GM23338 (cell line): ENCODE results near the gene APBA2. TPM values are rescaled to one million over a fixed set of nuclear protein-coding genes. Genes with fewer than 3 reads are reported as not detected.

Experiments used
- ATAC-seq: fragments of 200-7000 bp; cut with Tn5 transposase; 3 replicates; pipeline ENCODE4 v1.9.1; 2020
- DNase-seq: peaks from one replicate; pipeline ENCODE4 v3.0.0-alpha.2; 2015; ENCODE audit warnings: low spot score
- H2AFZ ChIP-seq: fragments of 200-600 bp; sonication (generic); 2 replicates; pipeline ENCODE4 v1.8.0; 2016; ENCODE audit warnings: antibody characterized with exemption, mild to moderate bottlenecking, moderate library complexity
- H3F3A ChIP-seq: fragments of 200-600 bp; sonication (generic); replicated peaks from 2 replicates; pipeline ENCODE4 v1.8.0; 2017; ENCODE audit warnings: antibody characterized with exemption, mixed run types, low read depth
- H3K27ac ChIP-seq: fragments of 200-600 bp; sonication (generic); 2 replicates; pipeline ENCODE4 v1.6.1; 2016; ENCODE audit warnings: low read depth
- H3K27me3 ChIP-seq: fragments of 200-600 bp; sonication (generic); 2 replicates; pipeline ENCODE4 v1.8.0; 2016; ENCODE audit warnings: mild to moderate bottlenecking, mixed run types, moderate library complexity; ENCODE audit not compliant: insufficient read depth
- H3K36me3 ChIP-seq: fragments of 200-600 bp; sonication (generic); 2 replicates; pipeline ENCODE4 v1.8.0; 2016; ENCODE audit warnings: mild to moderate bottlenecking; ENCODE audit not compliant: insufficient read depth
- H3K4me1 ChIP-seq: fragments of 200-600 bp; sonication (generic); 2 replicates; pipeline ENCODE4 v1.8.0; 2016; ENCODE audit warnings: mild to moderate bottlenecking, moderate library complexity; ENCODE audit not compliant: insufficient read depth
- H3K4me2 ChIP-seq: fragments of 200-600 bp; sonication (generic); 2 replicates; pipeline ENCODE4 v1.7.1; 2017; ENCODE audit warnings: mixed run types
- H3K4me3 ChIP-seq: fragments of 200-600 bp; sonication (generic); 2 replicates; pipeline ENCODE4 v1.6.1; 2016; ENCODE audit warnings: mixed run types
- H3K79me2 ChIP-seq: fragments of 200-600 bp; sonication (generic); replicated peaks from 2 replicates; pipeline ENCODE4 v1.8.0; 2017; ENCODE audit warnings: mild to moderate bottlenecking; ENCODE audit not compliant: insufficient read depth
- H3K9me2 ChIP-seq: fragments of 200-600 bp; sonication (generic); 2 replicates; pipeline ENCODE4 v1.8.0; 2017; ENCODE audit not compliant: insufficient read depth
- H4K20me1 ChIP-seq: fragments of 200-600 bp; sonication (generic); replicated peaks from 2 replicates; pipeline ENCODE4 v1.8.0; 2017; ENCODE audit warnings: mild to moderate bottlenecking; ENCODE audit not compliant: insufficient read depth
- H3K27ac Mint-ChIP-seq: 2 replicates; pipeline ENCODE4 v1.8.0; 2020; ENCODE audit warnings: inconsistent platforms, mild to moderate bottlenecking, moderate library complexity, mixed read lengths
- H3K27me3 Mint-ChIP-seq: 3 replicates; pipeline ENCODE4 v1.8.0; 2022; ENCODE audit warnings: low read depth, mild to moderate bottlenecking, moderate library complexity, mixed read lengths, inconsistent platforms; ENCODE audit not compliant: insufficient read depth, poor library complexity
- H3K36me3 Mint-ChIP-seq: 3 replicates; pipeline ENCODE4 v1.8.0; 2021; ENCODE audit warnings: low read depth, mild to moderate bottlenecking, inconsistent platforms, moderate library complexity, mixed read lengths
- H3K4me1 Mint-ChIP-seq: 3 replicates; pipeline ENCODE4 v1.8.0; 2020; ENCODE audit warnings: mild to moderate bottlenecking, inconsistent platforms, mixed read lengths
- H3K4me3 Mint-ChIP-seq: 3 replicates; pipeline ENCODE4 v1.8.0; 2021; ENCODE audit warnings: moderate library complexity, mild to moderate bottlenecking, inconsistent platforms, mixed read lengths
- H3K9me3 Mint-ChIP-seq: 3 replicates; pipeline ENCODE4 v1.8.0; 2020; ENCODE audit warnings: moderate library complexity, mild to moderate bottlenecking, inconsistent platforms, mixed read lengths
- CTCF ChIP-seq, 2 experiments: fragments of 200-600 bp in 1 of 2; sonication (generic) in 1 of 2; conservative IDR thresholded peaks; 2 replicates each; pipeline versions ENCODE4 v1.5.1 to v1.6.1; 2016 to 2017; ENCODE audit warnings: antibody characterized with exemption in 2 of 2, low read depth in 2 of 2, mild to moderate bottlenecking in 2 of 2, moderate library complexity in 1 of 2
- ETS1 ChIP-seq: IDR thresholded peaks from 2 replicates; pipeline ENCODE4 v1.6.1; 2016; ENCODE audit warnings: antibody characterized with exemption
- EZH2 ChIP-seq: fragments of 200-600 bp; sonication (generic); IDR thresholded peaks from one replicate; pipeline ENCODE4 v1.8.0; 2017; ENCODE audit warnings: antibody characterized with exemption, mild to moderate bottlenecking, low read depth; ENCODE audit not compliant: unreplicated experiment
- REST ChIP-seq: IDR thresholded peaks from one replicate; pipeline ENCODE4 v1.6.1; 2018; ENCODE audit warnings: antibody characterized with exemption; ENCODE audit not compliant: unreplicated experiment
- STAT1 ChIP-seq: IDR thresholded peaks from one replicate; pipeline ENCODE4 v1.6.1; 2016; ENCODE audit warnings: antibody characterized with exemption; ENCODE audit not compliant: unreplicated experiment
- ZNF114 ChIP-seq: fragments of 250-450 bp; sonication (Bioruptor Pico); IDR thresholded peaks from 2 replicates; pipeline ENCODE4 v1.5.0; 2020; ENCODE audit warnings: mild to moderate bottlenecking, moderate library complexity
- ZNF331 ChIP-seq: fragments of 250-450 bp; sonication (Bioruptor Pico); IDR thresholded peaks from 2 replicates; pipeline ENCODE4 v1.5.0; 2020; ENCODE audit warnings: low read depth, mild to moderate bottlenecking, moderate library complexity
- ZNF462 ChIP-seq: fragments of 250-450 bp; sonication (Bioruptor Pico); IDR thresholded peaks from 2 replicates; pipeline ENCODE4 v1.5.0; 2020; ENCODE audit warnings: mild to moderate bottlenecking, moderate library complexity
- polyA plus RNA-seq: library from polyadenylated mRNA; unstranded; fragments of >200 nt; fragmentation: Nextera tagmentation; extraction: Ambion mirVana; gene quantifications from 2 replicates; pipeline ENCODE4 v1.2.1, GENCODE V29; 2016
- total RNA-seq: library from RNA; depleted of rRNA; stranded (reverse); fragments of >200 nt; shearing (Covaris generic); gene quantifications from 2 replicates; pipeline ENCODE4 v1.2.3, GENCODE V29; 2014

APBA2 gene
- total and polyA plus RNA-seq, 2 experiments from 2014 or later = 5.9 to 24.7 TPM

- H3F3A ChIP-seq = no peaks in the 10 kb centered on the region
- Mint-ChIP-seq H3K4me1 (peaks cover 18% of the 10 kb centered on the region), H3K9me3 (no peaks in the 10 kb centered on the region), H3K36me3 (peaks cover 2% of the 10 kb centered on the region; the same call in 1 of the 3 replicates), H3K27me3 (peaks cover 14% of the 10 kb centered on the region), H3K4me3 (no peak overlapping the region), H3K27ac (no peak overlapping the region)
- ATAC-seq = no peak
- DNase-seq = no peak
- H3K4me3 ChIP-seq = no peak overlapping the region
- TF ChIP-seq EZH2 = no peak
- TF ChIP-seq REST = no peak
- no peak for TF ChIP-seq ZNF331 (CRISPR knock-in tag)
- TF ChIP-seq CTCF (conservative IDR thresholded peaks at IDR 0.05; ENCODE audit: low read depth in 2 of 2) = no peak
- TF ChIP-seq ZNF462 (CRISPR knock-in tag) = no peak
- TF ChIP-seq ZNF114 (CRISPR knock-in tag) = no peak
- no peak for TF ChIP-seq ETS1
- TF ChIP-seq STAT1 = no peak
- no peak overlapping the region for H3K4me2 ChIP-seq
- H2AFZ ChIP-seq = no peak overlapping the region
- no peaks in the 10 kb centered on the region for H3K9me2 ChIP-seq
- no peaks in the 10 kb centered on the region for H3K27me3 ChIP-seq
- H3K79me2 ChIP-seq = no peaks in the 10 kb centered on the region
- no peak overlapping the region for H3K27ac ChIP-seq
- peaks cover 2% of the 10 kb centered on the region; the same call in 1 of the 2 replicates for H3K4me1 ChIP-seq
- no peaks in the 10 kb centered on the region for H3K36me3 ChIP-seq
- H4K20me1 ChIP-seq = no peaks in the 10 kb centered on the region
These were observed 224.0 kb downstream of the APBA2 start for GRCh38 chr15:29109762-29110161.
